Occipital lobe (tissue), 2 donors: ENCODE measurements around the gene DISC1. TPM values are rescaled to one million over a fixed set of nuclear protein-coding genes. Genes with fewer than 3 reads are reported as not detected.

ENCODE experiments used
- DNase-seq: peaks from one replicate; lab custom pipeline; 2025; lab: John Stamatoyannopoulos, UW
- total RNA-seq: library from RNA; depleted of rRNA; stranded (reverse); fragments of >200 nt; gene quantifications from one replicate; pipeline ENCODE4 v1.2.3, GENCODE V29; 2014

Gene DISC1
- total RNA-seq, 1 donor from 2014 or later = 6.4 TPM

GRCh38 chr1:231853588-231854207 is 227.1 kb downstream of the DISC1 start:
- no peak for DNase-seq

GRCh38 chr1:231855361-231855760 is 228.8 kb downstream of the DISC1 start:
- no peak for DNase-seq

- no peak for DNase-seq
Observed at GRCh38 chr1:231855926-231856325, 229.3 kb downstream of the DISC1 start.

DNA sequence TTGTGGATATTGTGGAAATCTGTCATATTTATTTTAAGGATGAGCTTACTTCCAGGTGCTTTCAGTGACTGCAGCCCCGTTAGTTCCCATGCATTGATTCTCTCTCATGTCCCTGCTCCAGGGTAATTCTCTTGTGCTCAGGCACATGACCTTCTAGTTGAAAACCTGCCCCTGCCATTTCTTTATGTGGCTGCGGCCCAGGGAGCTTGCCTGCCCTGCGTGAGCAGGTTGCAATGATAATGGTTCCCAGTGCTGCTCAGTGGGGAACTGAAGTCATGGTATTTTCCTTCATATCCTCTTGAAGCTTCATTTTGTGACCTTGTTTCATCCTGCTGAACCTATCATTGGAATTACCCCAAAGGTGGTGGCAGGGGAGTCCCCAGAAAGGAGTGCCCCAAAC is 229.8 kb downstream of the DISC1 start:
- DNase-seq = no peak

- no peak for DNase-seq
Observed at GRCh38 chr1:231856894-231857293, 230.3 kb downstream of the DISC1 start.

DNA sequence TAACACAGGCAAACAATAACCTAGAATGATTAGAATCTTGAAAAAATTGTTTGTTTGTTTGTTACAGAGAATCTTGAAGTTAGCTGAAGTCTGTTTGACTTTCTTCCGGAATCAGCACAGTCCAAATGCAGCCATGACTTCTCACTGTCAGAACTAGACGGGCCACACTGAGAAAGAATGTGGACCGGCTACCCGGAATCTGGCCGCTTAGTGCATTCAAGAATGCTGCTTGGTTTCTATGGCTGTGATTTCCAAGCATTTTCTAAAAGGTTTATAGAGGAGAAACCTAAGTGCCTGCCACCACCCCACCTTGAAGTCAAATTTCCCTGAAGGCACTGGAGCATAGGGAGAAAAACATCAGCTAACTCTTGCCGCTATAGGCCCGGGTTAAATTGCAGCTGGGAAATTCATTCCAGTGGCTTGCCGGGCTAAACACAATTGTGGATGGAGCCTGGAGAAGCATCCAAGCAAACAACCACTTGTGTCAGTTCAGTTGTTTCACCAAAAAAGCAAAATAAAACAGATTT is 231.1 kb downstream of the DISC1 start:
- no peak for DNase-seq

DNA sequence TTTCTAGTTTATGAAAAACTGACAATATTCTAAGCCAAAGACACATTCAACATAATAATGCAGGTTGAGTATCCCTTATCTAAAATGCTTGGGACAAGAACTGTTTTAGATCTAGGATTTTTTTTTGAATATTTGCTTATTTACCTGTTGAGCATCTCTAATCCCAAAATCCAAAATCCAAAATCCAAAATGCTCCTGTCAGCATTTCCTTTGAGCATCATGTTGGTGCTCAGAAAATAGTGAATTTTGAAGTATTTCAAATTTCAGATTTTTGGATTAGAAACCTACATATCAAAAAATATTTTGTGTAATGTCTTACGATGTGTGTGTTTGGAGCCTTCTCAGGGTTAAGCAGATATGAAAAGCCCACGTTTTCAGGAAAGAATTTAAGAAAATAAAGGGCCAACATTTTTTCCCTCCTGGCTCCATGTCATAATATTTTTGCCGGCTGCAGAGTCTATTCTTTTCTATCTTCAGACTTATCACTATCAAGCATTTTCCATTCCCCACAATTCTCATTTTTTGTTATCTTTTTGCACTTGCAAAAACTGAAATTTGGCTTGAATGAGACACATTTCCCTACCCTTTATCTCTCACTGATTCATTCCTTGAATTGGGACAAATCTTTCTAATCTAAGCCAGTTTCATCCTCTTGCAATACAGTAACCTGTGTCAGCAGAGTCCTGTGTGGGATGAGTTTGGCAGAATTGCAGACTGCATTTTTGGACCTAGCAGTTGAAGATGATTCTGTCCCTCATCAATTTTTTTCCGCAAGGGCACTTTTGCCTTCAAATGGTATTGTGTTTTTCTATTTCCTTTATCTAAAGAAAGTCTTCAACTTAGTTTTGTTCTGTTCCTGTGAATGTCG is 233.9 kb downstream of the DISC1 start:
- no peak for DNase-seq

DNA sequence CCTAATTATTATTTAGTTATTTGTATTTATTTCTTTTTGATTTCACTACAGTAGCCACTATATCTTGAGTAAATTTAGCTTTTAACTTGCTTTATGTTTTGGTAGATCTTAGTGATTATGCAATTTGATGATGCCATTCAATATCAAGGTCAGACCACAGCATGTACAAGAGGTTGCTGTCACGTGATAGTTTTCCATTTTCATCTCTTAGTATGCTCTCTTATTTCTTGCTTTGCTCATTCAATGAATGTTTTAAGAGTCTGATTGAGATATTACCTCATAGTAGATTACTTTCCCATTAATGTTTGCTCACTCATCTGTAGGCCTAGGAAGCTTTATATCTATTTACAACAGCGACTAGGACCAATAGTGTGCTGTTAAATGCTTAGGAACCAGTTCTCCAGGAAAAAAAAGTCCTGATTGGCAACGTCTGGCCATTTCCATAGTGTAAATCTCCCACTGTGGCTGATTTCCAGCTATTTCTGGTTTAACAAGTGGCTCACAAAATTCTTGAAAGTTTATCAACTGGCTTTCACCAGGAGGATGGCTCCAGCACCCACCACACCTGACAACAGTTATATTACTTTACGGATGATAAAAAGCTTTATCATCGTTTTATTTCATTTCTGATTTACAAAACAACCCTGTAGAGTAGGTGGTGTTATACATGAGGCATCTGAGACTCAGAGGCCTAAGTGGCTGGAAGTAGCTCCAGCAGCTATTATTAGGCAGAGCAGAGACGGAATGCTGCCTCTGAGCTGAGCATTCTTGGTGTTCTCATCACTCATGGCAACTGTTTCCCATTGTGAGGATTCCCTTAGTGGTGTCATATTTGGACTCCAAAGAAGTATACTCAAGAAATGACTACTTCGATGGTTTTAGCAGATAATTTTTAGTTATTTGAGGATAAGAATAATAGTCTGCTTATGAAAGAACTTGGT is 235.2 kb downstream of the DISC1 start:
- peak; percentile 5 for DNase-seq

DNA sequence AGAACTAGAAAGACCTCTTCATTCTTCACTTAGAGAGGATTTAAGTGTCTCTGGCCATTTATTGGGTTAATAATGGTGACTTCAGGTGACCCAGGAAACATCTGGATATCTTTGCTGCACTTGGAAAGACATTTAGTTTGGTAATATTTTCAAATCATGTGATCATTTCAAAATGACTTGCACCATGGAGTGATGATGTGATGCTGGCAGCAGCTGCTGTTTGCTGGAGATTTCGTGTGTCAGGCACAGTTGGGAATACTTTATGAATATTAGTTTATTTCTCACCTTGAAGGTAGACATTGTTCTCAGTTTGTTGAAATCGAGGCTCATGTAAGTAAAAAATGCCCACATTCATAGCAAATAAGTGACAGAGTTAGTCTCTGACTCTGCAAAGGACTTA is 236.0 kb downstream of the DISC1 start:
- no peak for DNase-seq

DNA sequence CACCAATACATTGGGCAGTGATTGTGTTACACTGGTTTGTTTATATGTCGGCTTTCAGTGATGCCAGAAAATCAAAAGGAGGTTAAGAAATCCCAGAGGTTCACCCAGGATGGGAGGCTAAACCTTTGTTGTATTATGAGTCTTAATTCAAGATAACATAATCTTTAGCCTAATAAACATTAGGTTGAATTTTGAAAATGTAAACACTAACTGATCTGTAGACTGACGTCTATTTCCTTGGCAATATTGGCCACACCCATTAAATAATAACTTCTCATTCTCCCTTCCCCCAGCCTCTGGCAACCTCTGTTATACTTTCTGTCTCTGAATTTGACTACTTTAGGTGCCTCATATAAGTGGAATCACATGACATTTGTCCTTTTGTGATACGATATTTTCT is 238.7 kb downstream of the DISC1 start:
- DNase-seq = no peak

DNA sequence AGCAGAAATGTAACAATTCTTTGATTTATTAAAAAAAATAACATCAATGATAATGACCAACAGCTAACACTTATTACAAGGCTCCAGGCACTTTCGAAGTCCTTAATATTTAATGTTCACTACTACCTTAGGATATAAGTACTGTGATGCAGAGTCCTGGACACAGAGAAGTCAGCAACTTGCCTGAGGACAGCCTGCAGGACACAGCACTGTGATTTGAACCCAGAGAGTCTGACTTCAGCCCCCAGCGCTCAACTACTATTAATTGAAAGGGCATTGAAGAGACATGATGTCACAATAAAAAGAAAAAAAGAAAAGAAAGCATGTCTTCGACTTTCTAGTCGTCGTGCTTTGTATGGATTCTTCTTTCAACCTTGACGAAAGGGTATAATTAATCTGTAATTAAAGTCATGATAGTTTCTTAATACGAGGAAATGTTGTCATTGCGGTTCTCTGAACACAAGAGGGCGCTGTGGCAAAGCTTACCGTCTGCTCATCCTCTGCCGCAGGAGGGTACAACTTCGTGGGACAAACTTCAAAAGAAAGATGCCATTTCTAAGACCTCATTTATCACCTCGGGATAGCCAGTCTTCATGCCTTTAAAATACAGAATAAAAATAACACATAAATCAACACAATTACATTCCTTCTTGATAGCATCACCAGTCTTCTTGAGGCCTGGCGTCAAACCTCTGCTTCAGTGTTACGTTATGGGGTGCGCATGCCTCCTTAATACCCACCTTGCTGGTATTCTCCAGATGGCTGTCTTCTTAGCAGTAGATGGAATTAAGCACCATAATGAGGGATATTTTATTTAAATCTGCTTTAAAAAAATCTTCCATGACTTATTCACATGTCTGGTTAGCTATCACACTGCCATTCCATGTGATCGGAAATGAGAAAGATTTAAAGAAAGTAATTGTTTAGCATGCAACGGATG is 240.1 kb downstream of the DISC1 start:
- peak; percentile 27 for DNase-seq

GRCh38 chr1:231867607-231868006 is 241.0 kb downstream of the DISC1 start:
- DNase-seq = no peak

DNA sequence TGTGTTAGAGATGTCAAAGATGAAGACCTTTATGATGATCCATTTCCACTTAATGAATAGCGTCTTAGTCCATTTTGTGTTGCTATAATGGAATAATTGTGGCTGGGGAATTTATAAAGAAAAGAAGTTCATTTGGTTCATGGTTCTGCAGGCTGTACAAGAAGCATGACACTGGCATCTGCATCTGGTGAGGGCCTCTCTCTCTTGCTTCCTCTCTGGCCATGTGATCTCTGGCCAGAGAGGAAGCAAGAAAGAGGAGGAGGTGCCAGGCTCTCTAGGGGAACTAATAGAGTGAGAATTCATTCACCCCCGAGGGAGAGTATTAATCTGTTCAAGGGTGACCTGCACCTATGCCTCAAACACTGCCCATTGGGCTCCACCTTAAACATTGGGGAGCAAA is 242.8 kb downstream of the DISC1 start:
- no peak for DNase-seq

DNA sequence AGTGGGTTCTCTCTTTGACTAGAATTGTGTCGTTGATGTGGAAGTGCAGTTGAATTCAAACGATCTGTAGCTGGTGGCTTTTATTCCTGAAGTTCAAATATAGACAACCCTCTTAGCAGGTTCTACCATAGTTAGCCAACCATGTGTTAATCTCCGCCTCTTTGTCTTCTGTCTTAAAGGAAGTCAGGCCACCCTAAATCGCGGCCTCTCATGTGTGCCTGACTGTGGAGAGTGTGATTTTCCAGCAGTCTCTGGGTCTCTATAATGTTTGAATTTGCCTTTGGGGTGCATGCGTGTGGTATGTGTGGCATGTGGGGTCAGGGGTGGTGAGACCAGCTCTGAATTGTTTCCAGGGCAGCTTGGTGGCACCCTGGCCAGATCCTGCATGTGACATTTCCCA is 244.9 kb downstream of the DISC1 start:
- no peak for DNase-seq

- DNase-seq = no peak
Observed at GRCh38 chr1:231871878-231872277, 245.3 kb downstream of the DISC1 start.

- DNase-seq = no peak
Observed at GRCh38 chr1:231872461-231872910, 245.9 kb downstream of the DISC1 start.

- no peak for DNase-seq
Observed at GRCh38 chr1:231878737-231879136, 252.1 kb downstream of the DISC1 start.

DNA sequence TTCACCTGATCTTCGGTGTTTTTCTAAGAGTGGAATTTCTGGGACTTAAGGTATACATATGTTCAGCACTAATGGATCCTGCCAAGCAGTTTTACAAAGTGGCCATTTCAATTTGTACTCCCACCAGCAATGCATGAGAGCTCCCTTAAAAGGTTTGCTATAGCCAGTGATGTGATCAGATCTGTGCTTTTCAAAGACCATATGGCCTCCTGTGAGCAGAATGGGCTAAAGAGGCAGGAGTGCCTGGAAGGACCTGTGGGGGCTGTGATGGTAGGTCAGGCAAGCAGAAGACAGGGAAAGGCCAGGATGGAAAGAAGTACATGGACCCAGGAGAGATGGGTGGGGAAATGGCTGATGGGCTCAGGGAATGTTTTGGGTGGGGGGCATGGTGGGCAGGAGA is 252.7 kb downstream of the DISC1 start:
- DNase-seq = no peak

DNA sequence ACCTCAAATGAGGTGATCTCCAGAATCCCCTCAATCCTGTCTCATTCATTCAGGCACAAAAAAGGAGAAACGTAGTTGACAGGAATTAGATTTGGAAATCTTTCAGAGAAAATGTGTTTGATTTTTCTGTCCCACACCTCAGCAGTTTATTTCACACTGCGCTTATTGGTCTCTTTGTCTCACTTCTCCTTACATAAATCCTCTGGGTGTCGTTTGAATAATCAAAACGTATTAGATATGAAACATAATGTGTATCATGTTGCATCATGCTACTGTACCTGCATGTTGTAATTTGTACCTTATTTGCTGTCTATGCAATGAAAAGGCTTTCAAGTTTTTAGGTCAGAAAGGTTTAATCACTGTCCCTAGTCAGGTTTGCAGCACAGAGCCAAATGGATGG is 255.7 kb downstream of the DISC1 start:
- DNase-seq = no peak

DNA sequence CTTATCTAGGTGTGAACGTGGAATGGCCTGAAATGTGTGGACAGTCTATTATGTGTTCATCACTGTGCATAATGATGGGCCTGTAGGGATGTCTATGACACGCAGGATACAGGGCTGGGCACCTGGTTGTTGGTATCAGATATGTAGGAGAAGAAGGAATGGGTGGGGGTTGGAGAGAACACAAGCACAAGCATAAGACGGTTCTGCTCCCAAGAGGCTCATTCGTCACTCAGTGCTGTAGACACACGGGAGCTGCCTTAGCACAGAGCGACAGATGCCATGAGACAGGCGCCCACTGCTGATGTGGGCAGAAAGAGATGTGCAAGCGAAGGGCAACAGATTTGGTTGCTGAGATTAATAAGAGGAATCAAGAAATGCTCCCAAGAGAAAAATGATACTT is 256.2 kb downstream of the DISC1 start:
- DNase-seq = no peak

DNA sequence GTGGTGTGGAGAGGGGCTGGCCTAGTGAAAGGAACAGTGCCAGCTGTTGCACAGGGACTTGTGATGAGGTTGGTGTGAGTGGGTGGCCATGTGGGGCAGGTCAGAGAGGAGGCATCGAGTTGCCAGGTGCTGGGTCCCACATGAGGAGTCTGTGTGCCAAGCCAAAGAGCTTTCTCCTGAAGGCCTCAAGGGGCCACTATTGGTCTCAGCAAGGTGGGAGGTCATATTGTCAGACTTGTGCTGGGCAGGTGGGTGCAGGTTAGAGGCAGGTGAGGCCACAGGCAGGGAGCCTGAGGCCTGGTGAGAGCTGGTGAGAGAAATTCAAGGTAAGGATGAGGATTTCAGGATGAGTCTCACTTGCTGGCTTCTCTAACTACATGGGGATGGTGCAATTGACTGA is 256.8 kb downstream of the DISC1 start:
- no peak for DNase-seq
